ENCODE data around the gene AGPAT1.
A peak's percentile ranks its signal among the peaks of the same experiment; 100 is the strongest.
"Not testable (repeated sequence)": the region's sequence is repeated elsewhere in the genome, so short reads cannot be mapped to it uniquely, and the experiment has no call there.

AGPAT1 gene, protein sequence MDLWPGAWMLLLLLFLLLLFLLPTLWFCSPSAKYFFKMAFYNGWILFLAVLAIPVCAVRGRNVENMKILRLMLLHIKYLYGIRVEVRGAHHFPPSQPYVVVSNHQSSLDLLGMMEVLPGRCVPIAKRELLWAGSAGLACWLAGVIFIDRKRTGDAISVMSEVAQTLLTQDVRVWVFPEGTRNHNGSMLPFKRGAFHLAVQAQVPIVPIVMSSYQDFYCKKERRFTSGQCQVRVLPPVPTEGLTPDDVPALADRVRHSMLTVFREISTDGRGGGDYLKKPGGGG

DNA sequence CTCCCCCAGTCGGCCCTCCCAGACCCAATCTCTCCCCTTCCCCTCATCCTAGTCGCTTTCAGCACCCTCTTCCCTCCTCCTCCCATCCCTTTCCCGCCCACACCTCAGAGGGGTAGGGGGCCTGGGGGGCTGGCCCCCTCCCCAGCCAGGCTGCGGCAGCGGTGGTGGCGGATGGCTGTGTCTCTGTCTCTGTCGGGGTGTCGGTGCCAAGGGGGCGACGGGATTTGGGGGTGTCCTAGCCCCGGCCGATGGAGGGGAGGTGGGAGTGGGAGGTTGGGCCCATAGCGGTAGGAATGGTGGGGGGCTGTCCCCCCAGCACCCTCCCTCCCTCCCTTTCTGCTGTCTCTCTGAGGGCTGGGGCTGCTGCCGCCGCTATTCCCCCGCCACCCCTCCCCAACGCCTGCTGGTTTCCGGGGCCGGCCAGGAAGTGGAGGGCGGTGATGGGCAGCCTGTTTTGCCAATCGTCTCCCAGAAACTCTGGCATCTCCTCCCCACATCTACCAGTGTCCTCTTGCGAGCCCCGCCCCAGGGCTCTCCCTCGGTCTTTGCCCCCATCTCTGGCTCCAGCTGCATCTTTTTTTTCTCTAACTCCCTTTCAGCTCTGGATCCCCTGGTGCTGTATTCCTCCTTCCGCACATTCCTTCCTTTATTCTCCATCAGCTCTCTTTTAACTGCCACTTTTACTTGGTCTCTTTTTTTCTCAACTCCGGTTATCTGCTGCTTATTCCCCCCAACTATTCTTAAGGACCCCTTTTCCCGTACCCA lies at the start of gene AGPAT1:
TSS of gene AGPAT1 (minus strand) at position 374 of the 765 bp plus-strand sequence. CDS start 4,588 bp downstream, outside the sequence.
- DNase-seq (ENCODE audit: low read depth in 2 of 2): peak; percentile 96

DNA sequence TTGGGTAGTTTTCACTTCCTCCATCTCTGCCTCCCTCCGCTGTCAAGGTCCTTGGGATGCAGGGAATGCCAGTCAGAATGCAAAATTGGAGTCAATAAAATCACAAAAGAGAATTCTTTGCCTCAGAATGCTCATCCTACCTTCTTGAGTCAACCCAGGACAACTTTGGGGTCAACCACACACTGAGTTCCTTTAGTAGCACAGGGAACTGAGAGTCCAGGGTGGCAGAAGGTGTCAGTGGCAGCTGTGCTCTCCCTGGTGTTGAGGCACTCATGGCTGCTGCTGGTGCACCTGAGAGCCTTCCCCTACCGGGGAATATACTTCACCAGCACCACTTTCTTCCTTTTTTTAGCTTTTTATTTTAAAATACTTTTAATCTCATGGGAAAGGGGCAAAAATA lies 48.8 kb upstream of the AGPAT1 start:
- no peak for DNase-seq (ENCODE audit: low read depth in 2 of 2)

DNA sequence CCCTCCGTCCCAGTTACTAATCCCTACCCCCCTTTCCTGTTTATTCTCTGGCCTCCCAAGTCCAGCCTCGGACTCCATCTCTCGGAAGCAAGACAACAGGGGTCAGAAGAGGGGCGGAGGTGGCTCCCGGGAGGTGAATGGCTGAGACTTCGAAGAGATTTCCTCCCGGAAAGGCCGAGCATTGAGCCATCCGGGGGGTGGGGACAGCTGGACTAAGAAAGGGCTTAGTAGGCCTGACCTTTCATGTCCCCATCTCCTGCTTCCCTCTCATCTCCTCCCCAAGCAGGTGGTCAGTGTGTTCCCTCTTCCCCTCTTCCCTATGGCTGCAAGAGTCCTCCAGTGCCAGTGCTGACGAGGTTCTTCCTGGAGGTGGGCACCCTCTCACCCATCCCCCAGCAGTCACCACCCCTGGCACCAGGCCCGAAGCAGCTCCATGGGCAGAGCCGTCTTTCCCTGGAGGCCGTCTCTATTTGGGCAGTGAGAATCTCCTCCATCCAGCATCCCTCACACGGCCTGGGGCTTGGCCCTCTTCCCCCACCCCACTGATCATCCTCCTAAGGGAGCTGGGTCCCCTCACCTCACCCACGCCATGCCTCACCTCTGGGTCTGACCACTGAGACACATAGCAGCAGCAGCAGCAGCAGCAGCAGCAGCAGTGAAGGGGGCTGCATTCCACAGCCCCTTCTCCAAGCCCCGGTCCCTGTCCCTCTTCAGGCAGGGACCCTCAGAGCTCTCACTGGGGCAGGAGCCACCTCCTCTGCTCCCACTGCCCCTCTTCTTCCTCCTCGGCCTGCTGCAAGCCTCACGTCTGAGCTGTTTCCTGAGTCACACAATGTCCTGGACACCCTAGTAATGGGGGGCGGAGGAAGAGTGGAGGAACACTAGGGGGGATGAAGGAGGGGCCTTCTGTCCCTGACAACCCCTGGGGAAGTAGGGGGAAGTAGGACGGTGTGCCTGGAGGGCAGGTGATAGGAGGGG lies 47.7 kb upstream of the AGPAT1 start, which contains the start of gene NOTCH4:
TSS of gene NOTCH4 (minus strand) at position 810 of the 978 bp plus-strand sequence. CDS start at position 671, 139 bp downstream.
- DNase-seq (ENCODE audit: low read depth in 2 of 2): no peak

DNA sequence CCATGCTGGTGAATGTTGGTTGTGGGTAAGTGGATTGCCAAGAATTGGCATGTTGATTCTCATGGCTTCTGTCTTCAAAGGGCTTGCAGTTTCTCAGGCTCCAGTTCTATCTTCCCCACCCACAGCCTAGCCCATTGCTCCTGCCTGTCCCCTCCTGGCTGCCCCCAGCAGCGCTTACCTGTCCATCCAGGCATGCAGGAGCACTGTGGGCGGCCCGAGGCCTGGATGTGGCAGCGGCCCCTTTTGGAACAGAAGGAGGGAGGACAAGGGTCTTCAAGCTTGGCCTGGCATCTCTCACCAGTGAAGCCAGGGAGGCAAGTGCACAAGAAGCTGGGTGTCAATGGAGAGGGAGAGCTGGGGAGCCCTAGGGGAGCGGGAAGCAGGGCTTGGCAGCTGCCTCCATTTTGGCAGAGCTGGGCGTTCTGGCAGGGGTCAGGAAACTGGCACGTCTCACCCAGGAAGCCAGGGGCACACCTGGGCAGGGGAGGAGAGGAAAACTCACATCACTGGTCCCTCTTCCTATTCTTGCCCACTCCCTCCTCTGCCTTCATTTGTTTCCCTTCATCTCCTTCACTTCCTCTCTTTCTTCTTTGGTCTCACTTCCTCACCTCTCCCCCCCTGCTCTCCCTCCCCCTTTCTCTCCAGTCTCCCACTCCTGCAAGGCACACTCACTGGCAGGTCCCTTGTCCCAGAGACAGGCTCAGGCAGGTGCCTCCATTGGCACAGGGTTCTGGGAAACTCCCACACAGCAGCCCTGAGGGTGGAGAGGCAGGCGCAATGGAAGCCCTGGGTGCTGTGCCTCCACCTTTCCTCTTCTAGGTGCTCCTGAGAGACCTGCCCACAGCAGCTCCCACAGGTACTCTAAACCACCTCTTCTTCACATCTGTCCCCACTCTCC lies 46.7 kb upstream of the AGPAT1 start:
- DNase-seq (ENCODE audit: low read depth in 2 of 2): no peak

DNA sequence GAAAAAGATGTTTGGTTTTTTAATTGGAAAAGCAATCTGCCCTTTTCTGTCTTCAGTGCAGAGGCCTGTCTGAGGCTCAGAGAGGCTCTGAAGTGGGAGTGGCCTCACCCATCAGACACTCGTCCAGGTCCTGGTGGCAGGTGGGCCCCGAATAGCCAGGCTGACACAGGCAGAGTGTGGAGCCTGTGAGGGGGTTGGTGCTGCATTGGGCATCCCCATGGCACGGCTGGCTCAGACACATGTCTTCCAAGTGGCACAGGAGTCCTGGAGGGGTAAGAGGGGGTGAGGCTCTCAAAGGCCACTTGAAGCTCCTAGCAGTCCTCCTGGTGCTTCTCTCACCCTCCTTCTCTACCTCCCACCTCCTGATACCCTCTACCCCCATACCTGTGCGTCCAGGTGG lies 44.1 kb upstream of the AGPAT1 start:
- DNase-seq (ENCODE audit: low read depth in 2 of 2): no peak

DNA sequence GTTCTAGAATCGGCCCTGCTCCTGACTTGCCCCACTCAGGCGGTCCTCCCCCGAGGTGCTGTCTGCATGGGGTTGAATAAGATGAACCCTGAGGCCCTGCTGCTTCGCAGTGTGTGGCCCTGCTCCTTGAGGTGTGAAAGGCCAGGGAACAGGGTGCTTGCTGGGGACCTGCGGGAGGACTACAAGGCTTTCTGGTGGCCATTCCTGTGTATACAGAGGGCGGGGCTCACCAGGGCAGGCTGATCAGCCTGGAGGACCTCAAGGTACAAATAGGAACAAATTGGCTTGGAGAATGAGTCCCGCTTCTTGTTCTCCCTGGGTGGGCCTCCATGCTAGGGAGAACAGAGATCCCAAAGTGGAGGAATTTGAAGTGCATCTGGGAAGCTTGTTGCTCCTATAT lies 42.3 kb upstream of the AGPAT1 start:
- DNase-seq (ENCODE audit: low read depth in 2 of 2): no peak

DNA sequence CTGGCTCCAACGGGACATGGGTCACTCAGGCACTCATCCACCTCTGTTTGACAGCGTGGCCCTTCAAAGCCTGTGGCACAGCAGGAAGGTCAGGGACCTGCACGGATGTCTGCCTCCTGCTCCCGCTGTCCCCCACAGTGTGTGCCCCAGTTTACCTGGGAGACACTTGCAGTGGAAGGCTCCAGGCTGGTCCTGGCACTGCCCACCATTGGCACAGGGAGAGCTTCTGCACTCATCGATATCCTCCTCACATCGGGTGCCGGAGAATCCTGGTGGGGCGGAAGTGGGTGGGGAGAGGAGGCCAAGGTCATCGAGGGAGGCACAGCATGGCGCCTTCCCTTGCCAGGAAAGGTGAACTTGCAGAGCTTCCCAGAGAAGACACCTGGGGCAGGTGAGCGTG lies 41.1 kb upstream of the AGPAT1 start:
- no peak for DNase-seq (ENCODE audit: low read depth in 2 of 2)

DNA sequence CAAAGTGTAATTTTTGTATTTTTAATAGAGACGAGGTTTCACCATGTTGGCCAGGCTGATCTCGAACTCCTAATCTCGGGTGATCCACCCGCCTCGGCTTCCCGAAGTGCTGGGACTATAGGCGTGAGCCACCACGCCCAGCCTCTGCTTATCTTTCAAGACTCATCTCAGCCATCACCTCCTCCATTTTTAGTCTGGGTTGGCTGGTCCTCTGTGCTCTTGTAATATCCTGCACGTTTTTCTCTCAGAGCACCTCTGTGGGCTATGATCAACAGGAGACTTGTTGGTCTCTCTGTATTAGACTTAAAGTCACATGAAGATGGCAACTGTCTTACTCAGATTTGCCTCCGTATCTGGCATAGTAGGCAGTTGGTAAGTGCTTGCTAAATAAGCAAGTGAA lies 40.4 kb upstream of the AGPAT1 start:
- DNase-seq (ENCODE audit: low read depth in 2 of 2): no peak

DNA sequence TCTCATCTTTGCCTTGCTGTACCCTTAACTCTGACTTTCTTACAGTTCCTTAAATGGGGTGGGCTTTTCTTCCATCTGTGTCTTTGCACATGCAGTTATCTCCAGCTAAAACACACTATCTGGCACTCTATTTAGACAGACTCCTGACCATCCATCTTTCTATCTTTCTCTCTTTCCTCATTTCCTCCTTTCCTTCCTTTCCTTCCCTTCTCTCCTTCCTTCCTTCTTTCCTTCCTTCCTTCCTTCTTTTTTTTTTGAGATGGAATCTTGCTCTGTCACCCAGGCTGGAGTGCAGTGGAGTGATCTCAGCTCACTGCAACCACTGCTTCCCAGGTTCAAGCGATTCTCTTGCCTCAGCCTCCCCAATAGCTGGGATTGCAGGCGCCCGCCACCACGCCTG lies 39.7 kb upstream of the AGPAT1 start:
- DNase-seq (ENCODE audit: low read depth in 2 of 2): no peak

DNA sequence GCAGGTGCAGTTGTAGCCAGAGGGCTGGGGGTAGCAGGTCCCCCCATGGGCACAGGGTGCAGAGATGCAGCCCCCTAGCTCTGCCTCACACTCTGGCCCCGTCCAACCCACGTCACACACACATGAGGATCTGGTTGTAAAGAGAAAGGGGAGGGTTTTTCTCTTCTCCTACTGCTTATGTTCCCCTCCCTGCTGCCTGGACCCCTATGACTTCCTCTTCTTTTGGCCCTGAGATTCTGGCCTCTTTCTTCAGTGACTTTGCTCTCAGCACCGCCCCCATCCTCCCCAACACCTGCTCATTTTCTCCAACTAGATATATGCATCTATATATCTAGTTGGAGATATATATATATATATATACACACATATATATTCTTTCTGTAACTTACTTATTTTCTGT lies 38.2 kb upstream of the AGPAT1 start:
- DNase-seq (ENCODE audit: low read depth in 2 of 2): no peak

DNA sequence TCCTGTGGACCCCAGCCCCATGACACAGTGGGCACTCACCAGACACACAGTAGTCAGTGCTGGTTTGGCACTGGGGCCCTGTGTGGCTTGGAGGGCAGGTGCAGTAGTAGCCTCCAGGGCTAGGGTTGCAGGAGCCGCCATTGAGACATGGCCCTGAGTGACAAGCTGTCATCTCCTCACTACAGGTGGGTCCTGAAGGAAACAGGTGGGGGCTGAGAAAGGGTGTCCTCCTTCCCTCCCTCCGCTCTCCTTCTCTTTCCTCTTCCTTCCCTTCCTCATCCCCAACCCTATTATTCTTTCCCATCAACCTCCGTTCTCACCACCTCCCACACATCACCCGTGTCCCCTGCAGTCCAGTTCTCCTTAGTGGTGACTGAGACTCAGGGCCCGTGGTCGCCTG lies 37.8 kb upstream of the AGPAT1 start:
- no peak for DNase-seq (ENCODE audit: low read depth in 2 of 2)

DNA sequence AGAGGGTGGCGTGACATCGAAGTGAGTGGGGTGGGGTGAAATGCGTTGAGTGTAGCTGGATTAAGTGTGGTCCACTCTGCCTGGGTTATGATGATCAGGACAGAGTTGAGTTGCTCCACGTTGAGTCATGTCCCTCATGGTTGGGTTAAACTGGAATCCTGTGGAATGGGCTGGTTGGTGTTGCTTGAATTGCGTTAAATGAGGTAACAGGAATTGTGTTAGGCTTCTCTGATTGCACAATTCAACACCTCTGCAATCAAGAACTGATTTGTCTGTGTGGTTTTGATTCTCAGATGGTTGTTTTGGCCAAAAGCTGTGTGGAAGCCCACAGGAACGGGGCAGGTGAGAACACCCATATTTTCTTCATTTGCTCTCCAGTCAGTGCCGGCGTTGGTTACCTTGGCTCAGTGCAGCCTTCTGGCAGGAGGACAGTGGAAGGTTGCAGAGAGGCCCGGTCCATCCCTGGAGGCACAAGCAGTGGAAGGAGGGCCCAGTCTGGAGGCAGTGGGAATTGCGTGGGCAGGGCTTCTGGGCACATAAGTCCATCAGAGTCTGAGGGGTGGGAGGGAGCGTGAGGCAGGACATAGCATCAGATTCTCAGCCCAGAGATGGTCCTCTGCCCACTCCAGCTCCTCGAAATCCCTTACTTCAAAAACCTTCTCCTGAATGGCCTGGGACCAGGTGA lies 36.3 kb upstream of the AGPAT1 start:
- DNase-seq (ENCODE audit: low read depth in 2 of 2): no peak

DNA sequence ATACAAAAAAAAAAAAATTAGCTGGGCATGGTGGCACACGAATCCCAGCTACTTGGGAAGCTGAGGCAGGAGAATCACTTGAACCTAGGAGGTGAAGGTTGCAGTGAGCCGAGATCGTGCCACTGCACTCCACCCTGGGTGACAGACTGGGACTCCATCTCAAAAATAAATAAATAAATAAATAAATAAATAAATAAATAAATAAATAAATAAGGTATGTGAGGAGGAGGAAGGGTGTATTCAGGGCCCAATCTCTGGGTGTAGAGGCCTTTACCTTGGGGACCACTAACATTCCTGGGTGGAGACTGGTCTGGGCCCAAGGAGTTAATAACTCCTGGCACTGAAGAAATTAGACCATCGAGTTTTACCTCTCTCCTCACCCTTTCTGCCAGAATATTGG lies 35.5 kb upstream of the AGPAT1 start:
- not testable (repeated sequence) for DNase-seq (ENCODE audit: low read depth in 2 of 2)

DNA sequence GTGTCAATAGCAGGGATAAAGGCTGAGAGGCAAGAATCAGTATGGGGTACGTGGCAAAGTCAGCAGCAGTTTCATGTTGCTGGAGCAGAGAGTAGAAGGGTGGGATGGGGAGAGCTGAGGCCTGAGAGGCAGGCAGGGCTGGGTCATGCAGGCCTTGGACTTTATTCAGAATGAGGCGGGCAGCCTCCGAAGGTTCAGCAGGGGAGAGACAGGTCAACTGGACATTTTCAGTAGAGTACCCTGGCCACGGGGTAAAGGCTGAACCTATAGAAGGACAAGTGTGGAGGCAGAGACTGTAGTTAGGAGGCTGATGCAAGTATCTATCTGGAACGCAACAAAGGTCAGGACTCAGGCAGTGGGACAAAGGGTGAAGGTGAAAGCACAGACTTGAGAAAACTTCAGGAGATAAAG lies 34.3 kb upstream of the AGPAT1 start:
- no peak for DNase-seq (ENCODE audit: low read depth in 2 of 2)

DNA sequence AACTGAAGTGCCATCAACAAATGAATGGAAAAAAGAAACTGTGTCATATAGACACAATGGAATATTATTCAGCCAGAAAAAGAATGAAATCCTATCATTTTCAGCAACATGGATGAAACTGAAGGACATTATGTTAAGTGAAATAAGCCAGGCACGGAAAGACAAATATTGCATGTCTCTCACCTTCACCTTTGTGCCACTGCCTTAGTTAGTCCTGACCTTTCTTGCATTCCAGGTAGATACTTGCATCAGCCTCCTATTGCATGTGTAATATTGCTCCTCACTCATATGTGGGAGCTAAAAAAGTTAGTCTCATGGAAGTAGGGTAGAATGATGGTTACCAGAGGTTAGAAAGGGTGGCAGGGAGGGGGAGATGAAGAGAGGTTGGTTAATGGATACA lies 33.1 kb upstream of the AGPAT1 start:
- DNase-seq (ENCODE audit: low read depth in 2 of 2): no peak

DNA sequence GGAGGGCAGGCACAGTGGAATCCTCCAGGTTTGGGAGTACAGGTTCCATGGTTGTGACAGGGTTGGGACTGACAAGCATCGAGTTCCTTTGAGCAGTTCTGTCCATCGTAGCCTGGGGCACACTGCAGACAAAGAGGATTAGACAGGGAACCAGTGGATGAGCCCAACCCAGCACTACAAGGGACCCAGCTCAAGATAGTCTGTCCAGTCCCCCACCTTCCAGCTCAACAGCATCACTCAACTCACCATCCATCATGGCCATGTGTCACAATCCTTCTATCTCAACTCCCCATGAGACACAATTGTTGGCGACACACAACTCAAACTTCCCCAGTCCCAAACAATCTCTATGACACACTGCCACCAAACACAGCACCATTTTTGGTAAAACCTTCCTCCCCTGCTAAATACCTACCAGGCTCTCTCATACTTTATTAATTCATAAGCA lies 28.4 kb upstream of the AGPAT1 start:
- no peak for DNase-seq (ENCODE audit: low read depth in 2 of 2)

DNA sequence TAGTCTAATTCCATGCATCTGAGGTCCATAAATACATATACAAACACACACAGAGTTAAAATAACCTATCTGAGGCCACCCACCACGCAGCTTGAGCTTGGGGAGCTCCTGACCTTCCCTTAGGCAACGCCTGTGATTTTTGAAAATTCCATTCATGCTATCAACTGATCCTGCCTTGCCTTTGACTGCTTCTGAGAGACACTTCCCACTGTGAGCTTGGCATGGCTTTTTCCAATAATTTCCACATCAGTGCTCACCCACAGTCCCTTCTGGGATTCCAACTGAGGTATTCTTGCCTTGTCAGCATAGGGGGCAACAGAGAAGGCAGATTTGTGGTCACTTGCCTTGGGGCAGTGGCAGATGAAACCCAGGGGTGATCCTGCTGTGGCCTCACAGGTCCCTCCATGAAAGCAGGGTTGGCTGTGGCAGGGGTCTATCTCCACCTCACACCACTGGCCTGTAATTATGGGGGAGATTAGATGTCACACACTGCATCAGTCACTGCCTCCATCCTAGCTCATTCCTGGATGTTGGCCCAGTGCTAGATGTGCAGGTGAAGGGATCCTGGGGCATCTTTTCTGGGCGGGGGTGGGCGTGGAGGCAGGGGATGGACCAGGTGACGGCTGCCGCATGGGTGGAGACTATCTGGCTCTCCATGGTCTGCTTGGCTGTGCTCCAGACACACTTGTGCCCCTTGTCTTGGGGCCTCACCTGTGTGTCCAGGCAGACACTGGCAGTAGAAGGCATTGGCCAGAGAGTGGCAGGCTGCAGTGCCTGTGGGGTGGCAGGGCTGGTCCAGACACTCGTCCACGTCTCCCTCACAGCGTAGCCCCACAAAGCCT lies 27.8 kb upstream of the AGPAT1 start:
- no peak for DNase-seq (ENCODE audit: low read depth in 2 of 2)

DNA sequence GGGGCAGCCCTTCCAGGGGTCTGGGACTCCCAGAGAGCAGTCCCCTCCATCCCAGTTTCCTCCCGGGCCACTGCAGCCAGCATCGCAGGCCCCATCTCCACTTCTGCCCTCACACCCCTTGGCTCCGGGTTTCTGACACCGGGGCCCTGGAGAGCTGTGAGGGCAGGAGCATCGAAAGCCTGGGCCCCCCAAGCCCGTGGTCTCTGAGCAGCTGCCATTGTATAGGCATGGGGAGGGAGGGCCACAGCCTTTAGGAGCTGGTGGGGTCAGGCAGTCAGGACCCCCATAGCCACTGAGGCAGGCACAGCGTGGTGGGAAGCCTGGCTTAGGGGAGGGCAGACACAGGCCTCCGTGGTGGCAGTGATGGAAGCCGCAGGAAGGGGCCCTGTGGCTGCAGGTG lies 26.3 kb upstream of the AGPAT1 start:
- DNase-seq (ENCODE audit: low read depth in 2 of 2): no peak

DNA sequence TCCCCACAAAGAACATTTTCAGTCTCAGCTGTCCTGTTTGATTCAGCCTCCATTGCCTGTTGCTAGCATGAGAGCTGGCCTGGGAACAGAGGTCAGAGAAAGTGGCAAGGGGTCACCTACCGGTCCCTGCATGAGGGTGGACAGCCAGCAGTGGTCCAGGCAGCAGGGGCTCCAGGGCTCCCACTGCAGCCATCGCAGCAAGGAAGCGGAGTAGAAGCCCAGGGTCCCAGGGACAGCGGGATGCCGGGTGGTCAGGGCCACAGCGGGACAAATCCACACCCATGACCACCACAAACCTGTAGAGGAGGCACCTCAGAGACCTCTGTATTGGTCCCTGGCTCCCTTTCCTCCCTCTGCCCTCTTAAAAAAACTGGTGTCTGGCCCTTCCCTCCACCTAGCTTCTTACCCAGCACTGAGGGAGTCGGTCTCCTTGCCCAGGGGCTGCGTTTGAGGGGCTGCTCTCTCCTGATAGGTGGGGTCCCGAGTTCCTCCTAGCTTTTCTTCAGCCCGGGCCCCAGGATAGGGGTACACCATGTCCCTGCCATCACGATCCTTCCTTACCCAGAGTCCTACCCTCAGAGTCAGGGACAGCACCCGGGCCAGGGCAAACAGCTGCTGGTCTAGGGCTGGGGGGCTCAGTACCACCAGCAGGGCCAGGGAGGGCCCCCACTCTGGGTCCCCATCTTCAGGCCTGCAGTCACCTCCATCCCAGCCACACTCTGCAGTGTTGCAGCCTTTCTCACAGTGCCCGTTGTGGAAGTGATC lies 25.0 kb upstream of the AGPAT1 start:
- DNase-seq (ENCODE audit: low read depth in 2 of 2): no peak

All from stimulated activated CD4-positive, alpha-beta T cell treated with anti-CD3 and anti-CD28 coated beads, Interleukin-4, amount 100 ng/mL, for 48 hours (primary cell).